Measurements from ENCODE around the gene AXIN2. TPM values are rescaled to one million over a fixed set of nuclear protein-coding genes. Genes with fewer than 3 reads are reported as not detected.

The AXIN2 gene
- total and polyA plus RNA-seq, 10 of the 15 experiments (the other 5 are each of a cell fraction or from before 2014, with no cell fraction given), result 0.47 to 7.8 (median 3.1) TPM

DNA sequence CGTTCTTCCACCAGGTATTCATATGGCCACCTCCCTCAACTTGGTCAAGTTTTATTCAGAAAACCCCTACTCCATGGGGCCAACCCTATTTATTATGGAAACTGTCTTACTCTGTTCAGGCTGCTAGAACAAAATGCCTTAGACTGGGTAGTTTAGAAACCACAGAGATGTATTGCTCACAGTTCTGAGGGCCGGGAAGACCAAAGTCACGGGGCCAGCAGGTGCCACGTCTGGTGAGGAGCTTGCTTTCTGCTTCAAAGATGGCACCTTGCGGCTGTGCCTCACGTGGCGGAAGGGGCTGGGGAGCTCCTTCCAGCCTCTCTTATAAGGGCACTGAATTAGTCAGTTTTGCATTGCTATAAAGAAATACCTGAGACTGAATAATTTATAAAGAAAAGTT lies 74.3 kb downstream of the AXIN2 start:
- in situ Hi-C loops (cut with MboI) (no loop called here), intact Hi-C loops (cut with micrococcal nuclease; ENCODE audit: unreplicated experiment) (no loop called here)
- Histone ChIP-seq H3K9me3 (replicated peaks; ENCODE audit: control insufficient read depth, insufficient read depth, low read length) (no peaks in the 10 kb centered on the region; the same call in 2 of the 3 replicates), H4K20me1 (ENCODE audit: control insufficient read depth, insufficient read depth) (no peaks in the 10 kb centered on the region), H3K4me2 (ENCODE audit: control insufficient read depth, insufficient read depth) (no peak overlapping the region), H3K4me1 (ENCODE audit: control insufficient read depth, insufficient read depth, low read length) (no peaks in the 10 kb centered on the region), H3K4me3 (no peak overlapping the region), H3K36me3 (ENCODE audit: control insufficient read depth in 2 of 2, insufficient read depth in 2 of 2, low read length in 1 of 2) (no peaks in the 10 kb centered on the region), H3K27me3 (replicated peaks in 1 of 2; ENCODE audit: control insufficient read depth in 2 of 2, insufficient read depth in 2 of 2, low read length in 1 of 2) (no peaks in the 10 kb centered on the region; a peak in 1 of 4 replicates), H3K27ac (ENCODE audit: control insufficient read depth, insufficient read depth) (no peak overlapping the region), H3K9ac (ENCODE audit: control insufficient read depth, insufficient read depth, low read length) (no peak overlapping the region), H3K79me2 (ENCODE audit: control insufficient read depth, insufficient read depth, low read length) (no peaks in the 10 kb centered on the region), H2AFZ (ENCODE audit: control insufficient read depth, low read depth, low read length) (no peak overlapping the region)
- no TSS peak for BruUV-seq (replicated peaks)
- WGBS (ENCODE audit: insufficient coverage, insufficient replicate concordance, low lambda C conversion rate, missing lambda C conversion rate), result 18% methylated on average over 7 of the region's 7 CpGs
- CTCF ChIA-PET, result no interaction called here
- TF ChIP-seq STAT1 (conservative IDR thresholded peaks at IDR 0.05) (no peak), ZNF384 (IDR thresholded peaks at IDR 0.05; ENCODE audit: borderline replicate concordance, low read depth, low read length) (no peak), BCL11A (IDR thresholded peaks at IDR 0.05; ENCODE audit: low read depth, low read length) (no peak), ZNF592 (IDR thresholded peaks at IDR 0.05) (no peak), SREBF2 (IDR thresholded peaks at IDR 0.05; ENCODE audit: low read length) (no peak), POLR2AphosphoS2 (IDR thresholded peaks at IDR 0.05; ENCODE audit: low read depth, low read length) (no peak), STAT3 (IDR thresholded peaks at IDR 0.05; ENCODE audit: low read depth, low read length) (no peak)
- TF ChIP-seq, protein P1, sequence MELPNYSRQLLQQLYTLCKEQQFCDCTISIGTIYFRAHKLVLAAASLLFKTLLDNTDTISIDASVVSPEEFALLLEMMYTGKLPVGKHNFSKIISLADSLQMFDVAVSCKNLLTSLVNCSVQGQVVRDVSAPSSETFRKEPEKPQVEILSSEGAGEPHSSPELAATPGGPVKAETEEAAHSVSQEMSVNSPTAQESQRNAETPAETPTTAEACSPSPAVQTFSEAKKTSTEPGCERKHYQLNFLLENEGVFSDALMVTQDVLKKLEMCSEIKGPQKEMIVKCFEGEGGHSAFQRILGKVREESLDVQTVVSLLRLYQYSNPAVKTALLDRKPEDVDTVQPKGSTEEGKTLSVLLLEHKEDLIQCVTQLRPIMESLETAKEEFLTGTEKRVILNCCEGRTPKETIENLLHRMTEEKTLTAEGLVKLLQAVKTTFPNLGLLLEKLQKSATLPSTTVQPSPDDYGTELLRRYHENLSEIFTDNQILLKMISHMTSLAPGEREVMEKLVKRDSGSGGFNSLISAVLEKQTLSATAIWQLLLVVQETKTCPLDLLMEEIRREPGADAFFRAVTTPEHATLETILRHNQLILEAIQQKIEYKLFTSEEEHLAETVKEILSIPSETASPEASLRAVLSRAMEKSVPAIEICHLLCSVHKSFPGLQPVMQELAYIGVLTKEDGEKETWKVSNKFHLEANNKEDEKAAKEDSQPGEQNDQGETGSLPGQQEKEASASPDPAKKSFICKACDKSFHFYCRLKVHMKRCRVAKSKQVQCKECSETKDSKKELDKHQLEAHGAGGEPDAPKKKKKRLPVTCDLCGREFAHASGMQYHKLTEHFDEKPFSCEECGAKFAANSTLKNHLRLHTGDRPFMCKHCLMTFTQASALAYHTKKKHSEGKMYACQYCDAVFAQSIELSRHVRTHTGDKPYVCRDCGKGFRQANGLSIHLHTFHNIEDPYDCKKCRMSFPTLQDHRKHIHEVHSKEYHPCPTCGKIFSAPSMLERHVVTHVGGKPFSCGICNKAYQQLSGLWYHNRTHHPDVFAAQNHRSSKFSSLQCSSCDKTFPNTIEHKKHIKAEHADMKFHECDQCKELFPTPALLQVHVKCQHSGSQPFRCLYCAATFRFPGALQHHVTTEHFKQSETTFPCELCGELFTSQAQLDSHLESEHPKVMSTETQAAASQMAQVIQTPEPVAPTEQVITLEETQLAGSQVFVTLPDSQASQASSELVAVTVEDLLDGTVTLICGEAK (IDR thresholded peaks at IDR 0.05; ENCODE audit: borderline replicate concordance), result no peak
- POLR2A ChIA-PET, result no interaction called here
- FAIRE-seq, result no peak
- DNase-seq (ENCODE audit: low read depth, low spot score), result no peak
- no peak for ATAC-seq
- SMC1A ChIA-PET (ENCODE audit: uncharacterized antibody, unreplicated experiment), result no interaction called here
- RAD21 ChIA-PET (ENCODE audit: unreplicated experiment), result no interaction called here
